ENCODE data around the gene TLE4.

Gene TLE4

DNA sequence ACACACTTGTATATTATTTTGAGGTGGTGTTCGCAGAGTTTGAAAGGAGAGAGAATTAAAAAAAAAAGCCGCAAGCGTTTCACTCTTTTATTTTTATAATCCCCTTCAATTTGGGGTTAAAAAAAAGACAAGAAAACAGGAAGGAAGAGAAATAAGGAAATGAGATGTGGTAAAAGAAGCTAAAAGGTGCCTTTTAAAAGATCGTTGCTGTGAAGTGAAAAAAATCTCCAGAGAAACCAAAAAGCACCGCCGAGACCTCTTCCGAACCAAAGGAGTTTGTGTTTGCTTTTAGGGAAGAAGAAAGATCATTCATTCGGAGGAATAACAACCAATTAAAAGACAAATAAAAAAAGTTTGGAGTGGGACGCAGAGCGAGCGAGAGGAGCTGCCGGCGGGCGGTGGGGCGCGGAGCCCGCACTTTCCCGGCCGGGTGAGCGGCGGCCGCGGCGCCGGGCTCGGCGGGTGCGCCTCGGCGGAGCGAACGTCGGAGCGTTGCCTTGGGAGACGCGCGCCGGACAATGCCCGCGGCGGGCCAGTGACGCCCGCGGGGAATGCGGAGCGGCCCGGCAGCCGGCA lies 355 bp downstream of the TLE4 start:
- no peak for DNase-seq

DNA sequence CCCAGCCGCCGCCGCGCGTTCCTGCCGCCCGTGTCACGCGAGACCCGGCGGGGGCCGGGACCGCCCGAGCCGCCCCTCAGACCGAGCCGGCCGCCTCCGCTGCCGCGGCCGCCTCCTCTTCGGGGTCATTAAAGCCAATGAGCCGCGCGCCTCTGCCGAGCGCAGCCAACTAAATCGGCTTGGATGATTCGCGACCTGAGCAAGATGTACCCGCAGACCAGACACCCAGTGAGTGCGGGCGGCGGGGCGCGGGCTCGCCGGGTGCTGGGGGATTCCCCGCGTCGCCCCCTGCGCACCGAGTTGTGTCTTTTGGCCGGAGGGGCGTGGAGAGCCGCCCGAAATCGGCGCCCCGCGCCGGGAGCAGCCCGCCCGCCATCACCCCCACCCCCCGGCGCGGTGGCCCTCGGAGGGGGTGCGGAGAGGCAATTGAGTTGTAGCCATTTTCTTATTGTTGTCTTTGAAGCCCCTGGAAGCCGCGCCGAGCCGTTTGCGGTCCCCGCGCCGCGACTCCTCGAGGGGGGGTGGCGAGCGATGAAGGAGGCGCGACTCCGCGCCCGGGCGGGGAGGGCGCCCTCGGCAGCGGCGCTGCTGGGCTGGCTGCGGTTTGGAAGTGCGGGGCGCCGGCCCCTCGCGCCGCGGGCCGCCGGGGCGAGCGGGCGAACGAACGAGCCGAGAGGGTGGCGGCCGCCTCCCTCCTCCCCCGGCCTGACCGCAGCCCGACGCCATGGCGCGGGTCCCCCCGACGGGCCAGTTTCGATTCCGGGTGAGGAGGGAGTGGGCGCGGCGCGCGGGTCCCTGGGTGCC lies 1.0 kb downstream of the TLE4 start:
- DNase-seq, result peak; percentile 64

DNA sequence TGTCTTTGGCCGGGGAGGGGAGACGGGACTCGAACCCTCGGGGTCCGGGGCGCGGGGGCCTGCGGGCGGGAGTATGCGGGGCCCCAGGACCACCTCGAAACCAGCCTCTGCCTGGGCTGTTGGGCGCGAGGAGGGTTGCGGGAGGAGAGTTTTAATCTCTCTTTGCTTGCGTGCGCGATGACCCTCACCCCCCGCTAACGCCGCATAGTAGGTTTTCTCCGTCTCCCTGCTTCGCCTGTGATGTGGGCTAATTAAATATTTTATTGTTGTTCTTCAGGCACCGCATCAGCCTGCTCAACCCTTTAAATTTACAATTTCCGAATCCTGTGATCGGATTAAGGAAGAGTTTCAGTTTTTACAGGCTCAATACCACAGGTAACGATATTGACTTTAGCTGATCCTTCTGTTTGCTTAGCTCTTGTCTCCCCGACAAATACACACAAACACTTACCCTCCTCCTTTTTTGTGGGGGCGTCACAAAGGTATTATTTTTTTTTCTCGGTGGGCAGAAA lies 1.7 kb downstream of the TLE4 start:
- DNase-seq, result no peak

DNA sequence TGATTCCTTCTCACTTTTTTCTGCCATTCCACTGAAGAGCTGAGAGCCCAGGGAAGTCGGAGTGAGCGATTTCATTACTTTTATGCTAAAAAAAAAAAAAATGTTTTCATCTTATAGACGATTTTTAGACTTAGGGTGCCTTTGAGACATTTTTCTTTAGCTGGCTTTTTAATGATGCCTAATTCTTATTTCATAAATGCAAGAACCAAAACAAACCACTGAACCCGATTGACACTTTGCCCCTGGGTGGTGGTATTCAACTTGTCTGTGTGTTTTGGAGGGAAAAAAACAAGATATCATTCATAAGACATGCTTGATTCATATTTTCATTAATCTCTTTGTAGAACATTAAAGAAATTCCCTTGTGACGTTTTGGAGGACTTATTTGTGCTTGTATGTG lies 2.4 kb downstream of the TLE4 start:
- no peak for DNase-seq

DNA sequence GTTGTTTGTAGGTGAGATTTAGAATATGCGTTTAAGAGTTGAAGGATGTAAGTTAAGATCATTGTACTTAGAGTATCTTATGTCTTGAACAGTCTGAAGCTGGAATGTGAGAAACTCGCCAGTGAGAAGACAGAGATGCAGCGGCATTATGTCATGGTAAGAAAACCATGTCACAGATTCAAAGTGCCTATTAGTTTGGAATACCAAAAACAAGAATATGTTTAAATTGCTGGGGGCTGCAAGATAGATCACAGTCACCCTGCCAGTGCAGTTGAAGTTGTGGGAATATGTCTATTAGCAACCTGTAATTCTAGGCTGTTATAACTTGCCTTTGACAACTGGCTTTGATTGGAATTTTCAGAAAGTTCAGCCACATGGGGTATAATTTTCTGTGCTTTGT lies 3.0 kb downstream of the TLE4 start:
- DNase-seq, result no peak

DNA sequence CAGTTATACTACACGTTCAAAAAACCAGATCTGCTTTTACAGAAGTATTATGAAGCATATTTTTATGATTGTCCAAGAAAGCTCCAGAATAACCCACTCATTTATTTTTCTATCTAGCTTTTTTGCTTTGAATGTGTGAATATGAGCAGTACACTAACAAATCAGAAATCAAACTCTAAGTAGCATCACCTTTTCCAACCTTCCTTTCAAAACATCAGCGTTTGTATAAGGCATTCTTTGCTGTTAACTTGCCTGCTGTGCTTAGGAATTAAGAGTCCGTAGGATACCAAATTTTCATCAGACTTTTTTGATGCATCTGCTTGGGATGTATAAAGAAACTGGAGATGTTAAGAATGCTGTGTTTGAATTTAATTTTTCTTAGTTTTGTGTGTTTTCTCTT lies 3.8 kb downstream of the TLE4 start:
- DNase-seq, result no peak

DNA sequence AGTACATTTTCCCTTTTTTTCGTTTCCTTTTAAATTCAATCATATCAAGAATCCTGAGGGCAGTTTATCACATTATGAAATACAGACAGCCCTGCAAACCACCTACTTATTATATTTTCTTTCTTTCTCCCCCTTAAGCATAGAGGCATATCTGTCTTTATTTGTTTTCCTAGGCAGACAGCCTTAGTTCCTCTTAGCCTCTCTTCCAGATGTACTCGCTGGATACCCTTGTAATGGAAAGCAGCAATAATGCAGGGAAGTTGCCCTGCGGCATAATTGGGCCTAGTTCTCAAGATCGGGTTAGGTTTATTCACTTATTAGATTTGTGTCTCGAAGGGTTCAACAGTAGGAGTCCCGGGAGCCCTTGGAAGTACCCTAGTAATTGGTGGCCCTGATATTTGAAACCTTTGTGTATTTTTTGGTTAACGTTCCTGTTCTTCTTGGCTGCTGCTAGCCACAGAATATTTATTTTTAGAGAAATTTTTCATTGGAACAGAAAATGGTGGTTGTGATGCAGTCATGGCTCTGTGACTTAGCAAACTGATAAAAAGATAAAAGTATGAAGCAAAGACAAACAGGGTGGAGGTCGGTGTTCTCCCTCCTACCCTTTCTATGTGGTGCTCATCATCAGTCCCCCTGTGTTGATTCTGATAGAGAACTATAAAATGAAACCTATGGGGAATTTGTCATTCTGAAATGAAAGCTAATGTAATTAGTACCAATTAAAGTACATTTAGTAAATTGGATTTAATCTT lies 6.4 kb downstream of the TLE4 start:
- DNase-seq, result no peak

DNA sequence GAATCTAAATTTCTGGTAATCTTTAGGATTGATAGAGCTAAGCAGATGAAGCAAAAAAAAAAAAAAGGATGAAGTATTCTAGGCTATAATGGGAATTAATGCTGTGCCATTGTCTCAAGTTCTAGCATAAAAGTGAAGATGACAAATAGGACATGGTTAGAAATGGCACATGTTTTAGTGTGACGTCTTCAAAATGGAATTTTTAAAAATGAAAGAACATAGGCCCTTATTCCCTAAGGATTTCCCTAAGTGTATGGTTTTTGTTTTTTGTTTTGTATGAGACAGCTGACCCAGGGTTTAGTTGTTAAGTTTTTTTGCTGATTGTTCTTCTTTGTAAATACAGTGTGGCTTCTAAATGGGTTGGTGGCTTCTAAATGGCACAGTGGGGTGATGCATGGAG lies 7.1 kb downstream of the TLE4 start:
- DNase-seq, result no peak

DNA sequence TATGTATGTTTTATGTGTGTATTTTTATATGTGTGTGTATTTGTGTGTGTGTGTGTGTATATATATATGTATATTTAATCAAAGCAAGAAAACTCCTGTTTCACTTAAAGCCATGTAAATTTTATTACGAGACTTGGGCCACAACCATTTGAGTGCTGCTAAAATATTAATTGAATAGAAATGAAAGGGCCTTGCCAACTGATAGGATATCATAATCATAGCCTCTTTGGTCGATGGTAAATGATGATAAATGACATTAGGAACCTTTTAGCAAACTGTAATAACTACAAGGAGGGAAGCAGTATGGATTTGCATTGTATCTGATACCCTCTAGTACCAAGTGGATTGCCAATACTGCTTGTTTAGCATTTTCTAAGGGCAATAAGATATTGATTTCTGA lies 7.9 kb downstream of the TLE4 start:
- no peak for DNase-seq

DNA sequence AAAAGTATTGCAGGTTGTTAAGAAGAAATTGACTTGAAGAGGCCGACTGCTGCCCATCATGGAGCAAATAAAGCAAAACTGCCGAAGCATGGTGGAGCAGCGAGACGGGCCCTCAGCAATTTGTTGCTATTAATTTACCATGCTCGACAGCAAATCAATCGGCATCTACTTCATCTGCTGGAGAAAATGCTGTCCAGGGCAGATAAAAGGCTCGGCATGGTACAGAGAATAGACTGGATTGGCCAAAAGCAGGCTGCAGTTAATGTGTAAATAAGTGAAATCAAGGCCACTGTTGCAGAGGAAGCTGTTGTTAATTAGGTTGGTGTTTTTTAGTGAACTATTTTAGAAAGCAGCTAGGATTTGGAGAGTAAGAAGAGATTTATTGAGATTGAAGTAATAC lies 8.3 kb downstream of the TLE4 start:
- no peak for DNase-seq

DNA sequence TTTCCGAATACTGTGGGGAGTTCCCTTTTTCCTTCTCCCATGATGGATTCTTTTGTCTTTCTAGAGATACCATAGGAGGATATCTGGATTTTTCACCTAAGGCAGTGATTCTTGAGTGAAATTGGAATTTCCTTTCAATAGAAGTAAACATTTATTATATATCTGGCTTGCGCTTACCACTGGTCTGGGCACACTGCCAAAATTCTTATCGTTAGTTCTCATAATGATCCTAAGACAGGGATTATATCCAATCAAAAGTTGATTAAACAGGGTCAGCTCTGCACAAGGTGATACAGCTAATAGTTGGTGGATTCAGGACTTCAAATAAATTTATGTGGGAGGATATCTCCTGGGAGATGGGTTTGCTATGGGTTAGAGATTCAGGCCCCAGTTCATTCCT lies 9.6 kb downstream of the TLE4 start:
- no peak for DNase-seq

DNA sequence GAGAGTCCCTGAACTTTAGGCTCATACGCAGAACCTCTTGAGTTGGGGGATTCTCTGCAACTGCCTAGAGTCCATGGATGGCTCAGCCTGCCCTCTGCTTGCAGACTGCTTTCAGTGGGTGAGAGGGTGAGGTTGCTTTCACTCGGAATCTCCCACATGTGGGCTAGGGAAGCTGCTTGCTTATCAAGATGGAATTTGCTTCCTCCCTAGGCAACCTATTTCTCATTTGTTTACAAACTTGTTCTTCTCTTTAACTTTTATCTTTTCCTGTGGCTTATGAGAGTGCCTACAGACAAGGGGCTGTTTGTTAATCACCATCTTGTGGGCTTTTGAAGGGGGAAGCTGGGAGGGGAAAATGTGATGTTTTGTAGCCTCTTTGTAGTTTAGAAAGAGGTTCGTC lies 10.0 kb downstream of the TLE4 start:
- peak; percentile 22 for DNase-seq

DNA sequence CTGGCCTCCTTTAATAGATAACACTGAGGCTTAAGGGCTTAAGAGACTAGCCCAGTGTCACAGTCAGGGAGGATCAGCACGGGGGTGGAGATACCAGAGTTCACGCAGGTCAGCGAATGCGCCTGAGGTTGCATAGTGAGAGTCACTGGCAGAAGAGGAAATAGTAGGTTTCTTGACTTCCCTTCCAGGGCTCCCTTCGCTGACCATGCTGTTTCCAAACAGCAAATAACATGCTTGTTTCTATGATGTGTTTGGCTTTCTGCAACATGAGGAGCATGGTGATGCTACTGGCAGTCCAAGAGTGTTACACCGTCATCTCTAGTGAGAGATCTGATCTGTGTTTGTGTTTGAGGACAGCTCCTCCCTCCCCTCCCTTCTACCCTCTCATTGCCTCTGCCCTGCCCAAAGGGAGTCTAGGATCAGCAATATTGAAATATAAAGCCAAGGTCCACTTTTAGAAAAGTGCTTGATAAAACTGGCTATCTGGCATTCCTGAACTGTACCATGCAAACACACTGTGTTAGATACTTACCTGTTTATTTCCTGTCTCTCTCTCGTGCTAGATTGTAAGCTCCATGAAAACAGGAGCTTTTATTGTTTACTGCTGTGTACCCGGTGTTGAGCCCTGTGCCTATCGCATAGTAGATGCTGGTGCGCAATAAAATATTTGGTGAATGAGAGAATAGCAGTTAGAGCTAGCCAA lies 12.3 kb downstream of the TLE4 start:
- no peak for DNase-seq

DNA sequence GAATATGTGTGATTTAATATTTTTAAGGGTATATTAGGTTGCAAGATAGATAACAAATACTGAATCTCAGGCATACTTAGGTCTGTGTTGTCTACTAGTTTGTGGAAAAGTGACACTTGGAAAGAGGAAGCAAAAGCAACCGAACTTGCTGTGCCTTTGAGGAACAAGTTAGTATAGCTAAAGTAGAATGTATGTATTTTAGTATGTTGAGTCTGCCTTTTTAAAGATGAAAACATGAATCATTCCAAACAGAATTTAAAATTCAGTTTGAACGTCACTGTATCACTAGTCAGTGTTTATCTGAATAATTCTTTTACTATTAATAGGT lies 12.9 kb downstream of the TLE4 start:
- DNase-seq, result no peak

DNA sequence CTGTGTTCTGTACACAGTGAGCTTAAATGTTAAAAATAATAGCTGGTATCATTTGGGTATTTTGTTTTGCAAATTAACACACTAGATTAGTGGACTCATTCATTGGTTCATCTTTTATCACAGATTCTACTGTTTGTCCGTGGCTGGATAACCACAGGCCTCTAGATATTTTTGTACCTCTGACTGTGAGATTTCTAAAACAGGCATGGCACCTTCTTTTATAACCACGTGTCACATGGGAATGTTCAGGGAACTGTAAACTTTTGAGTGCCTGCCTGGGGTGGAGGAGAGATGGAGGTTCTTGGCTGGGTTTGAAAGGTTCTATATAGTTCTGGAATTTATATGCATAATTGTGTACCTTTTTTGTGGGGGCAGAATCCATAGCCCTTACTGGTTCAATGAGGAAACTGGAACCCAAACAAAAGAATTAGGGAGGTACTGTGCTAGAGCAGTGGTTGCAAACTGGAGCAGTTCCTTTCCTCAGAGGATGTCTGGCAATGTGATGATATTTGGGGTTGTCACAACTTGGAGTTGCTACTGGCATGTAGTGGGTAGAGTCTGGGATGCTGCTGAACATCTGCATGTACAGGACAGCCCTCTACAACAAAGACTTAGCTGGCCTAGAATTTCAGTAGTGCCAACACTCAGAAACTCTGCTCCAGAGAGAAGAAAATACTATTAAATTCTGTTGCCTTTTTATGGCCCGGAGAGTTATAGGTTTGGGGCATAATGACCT lies 16.9 kb downstream of the TLE4 start:
- DNase-seq, result no peak

DNA sequence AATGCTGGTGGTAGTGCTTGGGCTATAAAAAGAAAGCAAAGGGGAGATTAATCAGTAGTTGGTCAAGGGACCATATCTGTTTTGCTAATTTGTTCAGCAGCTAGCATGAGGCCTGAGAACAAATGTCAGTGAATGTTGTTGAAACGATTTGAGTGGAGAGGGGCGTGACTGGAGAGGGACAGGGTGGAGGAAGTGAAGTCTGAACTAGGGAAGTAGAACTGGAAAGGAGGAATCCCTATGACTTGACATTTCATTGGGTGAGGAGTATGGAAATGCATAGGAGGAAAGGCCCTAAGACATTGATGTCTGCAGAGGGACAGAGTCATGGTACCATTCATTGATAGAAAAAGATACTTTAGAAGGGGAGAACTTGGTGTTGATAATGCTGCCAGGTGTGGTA lies 19.7 kb downstream of the TLE4 start:
- DNase-seq, result no peak

DNA sequence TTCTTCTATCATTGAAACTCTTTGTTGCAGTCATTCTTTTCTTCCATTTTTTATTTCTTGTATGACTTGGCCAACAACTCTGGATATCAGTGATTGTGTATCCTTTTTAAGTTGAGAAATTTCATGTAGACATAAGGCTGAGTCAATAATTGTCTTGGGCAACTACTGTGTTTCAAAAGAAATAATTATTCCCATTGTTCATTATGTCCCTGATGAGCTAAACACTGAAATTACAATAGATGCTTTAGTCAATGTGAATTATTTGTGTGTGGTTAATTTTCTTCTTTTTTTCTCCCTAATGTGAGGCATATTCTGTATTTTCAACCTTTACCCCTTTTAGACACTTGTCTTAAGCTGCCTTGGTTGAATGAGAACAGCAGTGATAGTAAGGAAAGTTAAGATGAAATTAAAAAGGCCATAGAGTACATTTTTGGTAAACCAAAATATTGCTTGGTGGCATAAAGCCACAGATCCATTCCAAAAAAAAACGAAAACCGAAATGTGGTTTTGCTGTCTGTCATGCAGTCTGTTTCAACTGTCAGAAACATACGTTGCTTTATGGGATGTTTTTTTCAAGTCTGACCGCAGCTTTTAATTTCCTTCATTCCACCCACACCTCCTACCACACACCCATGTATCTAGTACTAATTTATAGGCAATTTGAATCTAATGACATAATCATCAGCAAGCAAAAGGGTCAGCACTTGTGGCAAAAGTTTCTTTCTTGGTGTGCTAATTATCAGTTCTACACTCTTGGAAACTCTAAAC lies 21.1 kb downstream of the TLE4 start:
- DNase-seq, result no peak

DNA sequence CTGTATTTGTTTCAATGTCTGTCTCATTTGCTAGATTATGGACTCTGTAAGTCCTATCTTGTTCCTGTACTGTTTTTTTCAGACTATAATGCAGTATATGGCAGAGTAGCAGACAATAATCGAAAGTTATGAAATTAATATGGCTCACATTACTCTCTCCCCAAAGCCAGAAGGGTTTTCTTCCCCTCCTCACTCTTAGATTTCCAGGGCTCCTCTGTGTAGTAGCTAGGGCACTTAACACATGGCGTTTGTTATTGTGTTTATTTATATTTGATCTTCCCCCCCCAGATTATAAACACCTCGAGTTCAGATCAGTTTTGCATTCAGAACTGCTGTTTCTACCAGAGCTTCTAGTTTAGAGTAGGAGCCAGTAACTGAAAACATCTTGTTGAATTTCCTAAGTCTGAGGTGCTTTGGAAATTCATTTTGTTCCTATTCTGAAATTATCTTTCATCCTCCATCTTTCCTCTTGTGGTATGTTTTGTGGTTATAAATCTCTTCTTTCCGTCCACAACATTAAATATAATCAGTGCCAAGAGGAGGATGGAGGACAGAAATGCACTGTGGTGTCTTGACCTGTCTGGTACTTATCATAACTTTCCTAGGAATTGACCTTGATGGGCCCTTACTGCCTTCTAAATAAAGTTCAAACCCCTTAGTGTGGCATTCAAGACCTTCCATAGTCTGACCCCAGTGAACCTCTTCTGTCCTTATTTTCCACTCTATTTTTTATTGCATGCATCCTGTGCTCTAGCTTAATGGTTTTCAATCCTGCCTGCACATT lies 27.0 kb downstream of the TLE4 start:
- no peak for DNase-seq

DNA sequence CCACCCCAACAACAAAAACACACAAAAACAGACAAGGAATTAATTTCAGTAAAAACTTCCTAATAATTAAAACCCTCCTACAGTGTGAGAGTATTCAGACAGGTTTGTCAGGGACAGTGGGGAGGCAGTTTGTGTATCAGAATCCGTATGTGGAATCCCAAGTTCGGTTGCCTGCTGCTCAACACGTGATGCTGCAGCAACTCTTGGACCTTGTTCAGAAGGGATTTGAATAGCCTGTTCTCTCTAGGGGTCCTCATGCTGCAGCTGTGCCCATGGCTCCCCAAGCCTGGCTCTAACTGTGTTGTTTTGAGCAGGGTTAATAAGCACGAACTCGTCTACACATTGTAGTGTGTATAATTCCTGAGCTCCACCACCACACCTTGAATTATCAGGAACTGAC lies 28.7 kb downstream of the TLE4 start:
- DNase-seq, result no peak

DNA sequence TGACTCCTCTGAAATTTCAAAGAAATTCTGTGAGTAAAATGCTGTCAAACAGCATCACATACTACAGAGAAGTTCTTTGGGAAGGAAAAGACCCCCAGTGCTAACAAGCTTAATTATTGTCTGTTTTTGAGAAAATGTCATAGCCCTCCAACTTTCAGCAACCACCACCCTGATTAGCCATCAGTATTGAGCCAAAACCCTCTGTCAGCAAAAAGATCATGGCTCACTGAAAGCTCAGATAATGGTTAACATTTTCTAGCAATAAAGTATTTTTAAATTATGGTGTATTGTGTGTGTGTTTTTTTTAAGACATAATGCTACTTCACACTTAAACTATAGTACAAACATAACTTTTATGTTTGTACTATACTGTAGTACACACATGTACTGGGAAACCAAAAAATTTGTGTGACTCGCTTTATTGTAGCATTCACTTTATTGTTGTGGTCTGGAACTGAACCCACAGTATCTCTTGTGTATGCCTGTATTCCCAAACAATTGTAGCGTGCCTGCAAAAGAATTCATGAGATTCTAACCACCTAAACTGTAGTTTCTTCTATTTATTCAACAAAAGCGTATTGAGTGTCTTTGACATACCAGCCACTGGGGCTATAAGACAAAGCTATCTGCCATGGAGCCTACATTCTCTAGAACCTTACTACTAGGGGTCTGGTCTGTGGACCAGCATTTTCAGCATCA lies 31.6 kb downstream of the TLE4 start:
- DNase-seq, result no peak
